ENCODE data around the gene TAF9B.
"Not testable (repeated sequence)": the region's sequence is repeated elsewhere in the genome, so short reads cannot be mapped to it uniquely, and the experiment has no call there.

Gene TAF9B

DNA sequence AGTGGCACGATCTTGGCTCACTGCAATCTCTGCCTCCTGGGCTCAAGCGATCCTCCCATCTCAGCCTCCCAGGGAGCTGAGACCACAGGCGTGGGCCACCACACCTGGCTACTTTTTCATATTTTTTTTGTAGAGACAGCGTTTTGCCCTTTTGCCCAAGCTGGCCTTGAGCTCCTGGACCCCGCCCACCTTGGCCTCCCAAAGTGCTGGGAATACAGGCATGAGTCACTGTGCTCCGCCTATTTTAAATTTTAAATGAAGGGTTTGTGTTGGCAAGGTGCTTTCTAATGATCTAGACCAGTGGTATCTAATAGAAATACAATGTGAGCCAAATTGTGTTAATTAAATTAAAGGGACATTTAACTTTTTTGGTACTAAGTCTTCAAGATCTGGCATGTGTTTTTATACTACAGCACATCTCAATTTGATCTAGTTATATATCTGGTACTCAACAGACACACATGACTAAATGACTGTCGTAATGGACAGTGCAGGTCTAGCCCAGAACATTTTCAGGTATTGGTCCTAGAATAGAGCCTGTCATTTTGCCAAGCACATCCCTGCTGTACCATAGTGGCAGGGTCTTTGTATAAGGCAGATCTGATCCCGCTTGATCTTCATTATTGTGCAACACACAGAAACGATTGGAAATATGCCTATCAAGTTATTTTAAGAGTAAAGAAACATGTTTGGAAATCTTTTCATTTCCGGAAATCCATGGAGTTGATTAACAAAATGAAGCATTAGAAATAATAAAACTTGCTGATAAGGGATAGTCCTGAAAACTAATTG is 28.1 kb downstream of the TAF9B start:
- no peak for DNase-seq

DNA sequence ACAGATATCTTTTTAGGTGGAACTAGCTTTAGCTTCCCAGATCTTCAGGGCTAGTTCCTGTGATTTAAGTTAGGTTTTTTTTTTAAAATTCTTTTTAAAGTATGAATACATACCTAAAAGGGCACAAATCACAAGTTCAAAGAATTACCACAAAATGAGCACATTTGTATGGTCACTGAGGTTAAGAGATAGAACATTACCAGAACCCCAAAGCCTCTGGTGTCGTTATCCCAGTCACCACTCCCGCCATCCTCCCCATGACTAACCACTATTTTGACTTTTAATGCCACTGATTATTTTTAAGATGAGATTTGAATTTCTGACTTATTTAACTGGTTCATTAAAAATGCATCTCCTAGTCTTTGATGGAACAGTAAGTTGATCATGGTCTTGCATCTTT is 30.0 kb downstream of the TAF9B start:
- DNase-seq = no peak

DNA sequence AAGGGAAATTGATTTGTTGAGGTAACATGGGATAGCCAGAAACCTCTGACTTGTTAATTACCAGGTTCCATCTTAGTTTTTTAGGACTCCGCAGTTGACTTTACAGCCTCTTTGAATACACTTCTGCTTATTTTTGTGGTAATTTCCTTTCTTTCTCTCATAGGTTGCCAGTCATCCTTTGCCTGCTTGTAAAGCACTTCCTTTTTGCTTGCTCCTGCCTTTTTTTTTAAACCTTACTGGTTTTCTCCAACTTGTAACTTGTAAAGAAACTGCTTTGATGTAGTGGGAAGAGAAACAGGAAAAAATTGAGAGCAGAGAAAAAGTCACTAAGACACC is 32.8 kb downstream of the TAF9B start:
- no peak for DNase-seq

DNA sequence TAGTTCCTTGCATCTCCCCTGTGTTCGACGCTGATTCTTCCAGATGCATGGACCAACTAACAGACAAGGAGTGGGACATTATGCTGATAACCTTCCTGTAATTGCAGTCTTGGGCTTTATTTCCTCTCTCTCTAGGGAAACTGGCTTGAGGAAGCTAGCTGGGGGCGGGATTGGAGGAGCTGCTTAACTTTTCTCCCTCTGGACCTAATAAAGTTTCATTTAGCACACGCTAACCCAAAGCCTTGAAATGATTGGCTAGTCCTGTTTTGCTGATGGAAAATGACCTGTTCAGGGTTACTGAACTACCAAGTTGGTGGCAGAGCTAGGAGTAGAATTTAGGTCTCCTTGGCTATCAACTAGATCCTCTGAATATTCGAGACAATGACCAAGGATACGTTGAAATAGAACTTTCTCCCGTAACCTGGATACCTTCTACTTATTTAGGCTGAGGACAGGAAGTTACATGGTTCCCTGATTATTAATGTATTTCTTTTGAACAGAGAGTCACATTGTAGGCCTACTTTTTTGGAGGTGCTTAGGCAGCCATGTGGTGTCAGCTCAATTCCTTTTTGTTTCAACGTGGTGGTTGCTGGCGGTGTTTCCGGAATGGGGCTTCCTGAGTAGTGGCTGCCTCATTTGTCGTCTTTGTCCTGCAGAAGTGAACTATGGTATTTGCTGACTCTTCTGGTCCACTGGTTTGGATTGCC is 33.4 kb downstream of the TAF9B start:
- no peak for DNase-seq

DNA sequence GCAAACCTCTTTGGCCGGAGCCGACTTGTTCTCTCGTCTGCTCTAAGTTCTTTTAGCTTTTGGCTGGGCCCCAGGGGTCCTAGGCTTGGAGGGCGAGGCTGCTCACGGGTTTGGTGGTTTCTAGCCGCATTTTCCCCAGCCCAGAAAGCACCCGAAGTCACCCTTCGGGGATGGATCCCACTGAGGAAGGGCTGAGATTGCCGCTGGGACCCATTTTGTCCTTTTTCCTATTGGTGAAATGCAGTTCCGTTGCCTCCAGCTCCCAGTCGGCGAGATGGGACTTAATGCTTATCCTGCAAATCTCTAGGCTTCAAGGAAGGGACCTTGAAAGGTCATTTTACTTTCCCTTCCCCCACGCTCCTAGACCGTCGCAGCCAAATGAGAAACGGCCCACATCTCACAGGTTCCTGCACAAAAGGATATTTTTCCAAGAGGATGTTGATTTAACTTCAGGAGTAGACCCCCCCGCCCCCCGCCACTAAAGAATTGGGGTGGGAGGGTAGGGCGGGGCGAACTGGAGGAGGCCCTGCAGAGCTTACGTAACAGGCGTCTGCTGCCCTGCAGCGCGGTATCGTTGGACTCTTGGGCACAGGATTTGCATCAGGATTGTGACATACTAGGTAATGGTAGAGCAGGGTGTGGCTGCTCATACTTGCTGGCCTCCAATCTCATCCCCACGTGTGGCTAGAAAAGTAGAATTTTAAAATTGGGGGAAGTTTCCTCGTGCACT is 34.8 kb downstream of the TAF9B start:
- peak; percentile 39 for DNase-seq

DNA sequence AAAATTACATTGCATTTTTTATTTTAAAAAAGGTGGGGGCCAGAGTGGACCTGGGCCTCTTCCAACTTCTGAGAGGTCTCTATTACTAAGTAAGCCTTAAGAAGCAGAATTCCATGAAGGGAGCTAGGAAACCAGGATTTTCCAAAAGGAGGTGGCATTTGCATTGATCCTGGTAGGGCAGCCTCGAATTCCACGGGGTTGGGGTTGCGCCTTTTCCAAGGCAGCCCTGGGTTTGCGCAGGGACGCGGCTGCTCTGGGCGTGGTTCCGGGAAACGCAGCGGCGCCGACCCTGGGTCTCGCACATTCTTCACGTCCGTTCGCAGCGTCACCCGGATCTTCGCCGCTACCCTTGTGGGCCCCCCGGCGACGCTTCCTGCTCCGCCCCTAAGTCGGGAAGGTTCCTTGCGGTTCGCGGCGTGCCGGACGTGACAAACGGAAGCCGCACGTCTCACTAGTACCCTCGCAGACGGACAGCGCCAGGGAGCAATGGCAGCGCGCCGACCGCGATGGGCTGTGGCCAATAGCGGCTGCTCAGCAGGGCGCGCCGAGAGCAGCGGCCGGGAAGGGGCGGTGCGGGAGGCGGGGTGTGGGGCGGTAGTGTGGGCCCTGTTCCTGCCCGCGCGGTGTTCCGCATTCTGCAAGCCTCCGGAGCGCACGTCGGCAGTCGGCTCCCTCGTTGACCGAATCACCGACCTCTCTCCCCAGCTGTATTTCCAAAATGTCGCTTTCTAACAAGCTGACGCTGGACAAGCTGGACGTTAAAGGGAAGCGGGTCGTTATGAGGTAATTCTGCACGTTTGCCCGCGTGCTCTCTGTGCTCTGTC is 35.6 kb downstream of the TAF9B start, which contains the start of gene PGK1:
PGK1 (plus strand) TSS at position 626 of the 824 bp plus-strand sequence; CDS start at position 719, 93 bp downstream.
- peak; percentile 98 for DNase-seq

DNA sequence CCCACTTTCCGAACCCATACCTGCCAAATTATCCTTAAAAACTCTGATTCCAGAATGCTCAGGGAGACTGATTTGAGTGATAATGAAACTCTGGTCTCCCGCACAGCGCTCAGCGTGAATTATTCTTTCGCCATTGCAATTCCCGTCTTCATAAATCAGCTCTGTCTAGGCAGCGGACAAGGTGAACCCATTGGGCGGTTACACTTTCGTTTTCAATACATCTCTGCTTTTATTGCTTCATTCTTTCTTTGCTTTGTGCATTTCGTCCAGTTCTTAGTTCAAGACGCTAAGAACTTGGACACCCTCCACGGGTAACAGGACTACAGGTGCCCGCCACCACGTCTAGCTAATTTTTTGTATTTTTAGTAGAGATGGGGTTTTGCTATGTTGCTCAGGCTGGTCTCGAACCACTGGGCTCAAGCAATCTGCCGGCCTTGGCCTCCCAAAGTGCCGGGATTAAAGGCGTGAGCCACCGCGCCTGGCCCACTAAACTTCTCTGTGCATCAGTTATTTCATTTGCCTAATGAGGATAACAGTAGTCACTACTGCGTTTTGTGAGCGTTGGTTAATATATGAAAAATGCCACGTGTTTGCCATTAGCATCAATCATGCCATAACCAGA is 36.3 kb downstream of the TAF9B start:
- no peak for DNase-seq

DNA sequence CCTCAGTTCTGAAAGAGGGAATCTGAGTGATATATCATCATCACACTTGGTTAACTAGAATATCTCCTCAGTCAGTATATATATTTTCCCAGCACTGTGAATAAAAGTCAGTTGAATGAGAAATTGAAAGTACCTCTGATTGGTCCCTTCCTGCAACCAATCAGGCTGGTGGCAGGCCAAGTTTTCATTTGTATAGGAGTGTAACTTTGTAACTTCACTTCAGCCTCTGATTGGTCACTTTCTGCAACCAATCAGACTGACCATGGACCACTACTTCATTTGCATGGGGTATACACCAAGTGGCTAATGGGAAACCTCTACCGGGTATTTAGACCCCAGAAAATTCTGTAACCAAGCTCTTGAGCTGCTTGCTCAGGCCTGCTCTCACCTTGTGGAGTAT is 37.4 kb downstream of the TAF9B start:
- no peak for DNase-seq

DNA sequence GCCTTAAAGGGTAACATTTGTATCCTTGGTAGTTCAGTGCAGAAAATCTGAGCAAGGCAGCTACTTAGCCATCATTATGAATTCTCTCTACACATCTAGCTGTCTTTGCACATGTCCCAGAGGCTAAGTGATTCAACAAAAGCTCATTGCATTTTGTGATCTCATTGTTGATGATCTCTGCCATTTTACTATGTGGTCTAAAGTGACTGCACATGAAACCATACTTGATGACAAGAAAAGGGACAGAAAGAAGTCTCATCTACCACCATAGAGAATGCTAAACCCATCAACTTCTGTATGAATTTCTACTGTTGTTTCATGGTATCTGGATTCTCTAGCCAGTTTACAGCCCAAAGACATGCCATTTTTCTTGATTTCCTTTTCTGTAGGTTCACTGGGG is 41.3 kb downstream of the TAF9B start:
- DNase-seq = no peak

DNA sequence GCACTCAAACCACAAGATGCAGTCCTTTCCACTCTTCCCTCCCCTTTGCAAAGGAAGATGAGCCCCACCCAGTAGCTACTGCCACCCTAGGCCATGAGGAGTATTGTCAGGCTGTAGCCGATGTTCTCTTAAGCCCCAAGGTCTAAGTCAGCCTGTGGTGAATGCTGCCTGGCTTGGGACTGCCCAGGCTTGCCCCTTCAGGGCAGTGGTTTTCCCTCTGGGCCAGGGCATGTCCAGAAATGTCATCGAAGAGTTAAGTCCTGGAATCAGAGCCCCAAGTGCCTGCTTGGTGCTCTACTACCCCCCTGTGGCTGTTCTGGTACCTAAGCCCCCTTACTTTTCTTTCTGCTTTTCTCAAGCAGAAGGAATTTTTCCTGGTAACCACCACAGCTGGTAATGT is 47.2 kb downstream of the TAF9B start:
- DNase-seq = no peak

DNA sequence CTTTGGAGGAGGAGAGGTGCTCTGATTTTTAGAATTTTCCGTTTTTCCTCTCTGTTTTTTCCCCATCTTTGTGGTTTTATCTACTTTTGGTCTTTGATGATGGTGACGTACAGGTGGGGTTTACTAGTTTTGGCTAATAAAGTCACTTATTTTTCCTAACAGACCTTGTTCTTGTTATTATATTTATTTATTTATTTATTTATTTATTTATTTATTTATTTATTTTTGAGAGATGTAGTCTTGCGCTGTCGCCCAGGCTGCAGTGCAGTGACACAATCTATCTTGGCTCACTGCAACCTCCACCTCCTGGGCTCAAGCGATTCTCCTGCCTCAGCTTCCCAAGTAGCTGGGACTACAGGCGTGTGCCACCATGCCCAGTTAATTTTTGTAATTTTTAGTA is 58.0 kb downstream of the TAF9B start:
- DNase-seq = not testable (repeated sequence)
